Immature natural killer cell (primary cell): Measurements from ENCODE around the gene RORC. TPM values are rescaled to one million over a fixed set of nuclear protein-coding genes. Genes with fewer than 3 reads are reported as not detected.

Source experiments
- DNase-seq, 3 donors: peaks; one replicate each; pipeline ENCODE4 v3.0.0; 2022; ENCODE audit warnings: mixed read lengths in 1 of 3
- H3K27ac Mint-ChIP-seq, 6 donors: one replicate each; pipeline ENCODE4 v1.8.0; 2020; ENCODE audit warnings: mixed read lengths in 6 of 6, mild to moderate bottlenecking in 5 of 6, inconsistent platforms in 4 of 6, moderate library complexity in 3 of 6
- H3K27me3 Mint-ChIP-seq, 3 donors: one replicate each; pipeline ENCODE4 v1.8.0; 2020 to 2021; ENCODE audit warnings: low read depth in 3 of 3, mild to moderate bottlenecking in 3 of 3, mixed read lengths in 3 of 3, moderate library complexity in 3 of 3, inconsistent platforms in 1 of 3
- H3K36me3 Mint-ChIP-seq, 3 donors: one replicate each; pipeline ENCODE4 v1.8.0; 2020; ENCODE audit warnings: mixed read lengths in 3 of 3, inconsistent platforms in 2 of 3, mild to moderate bottlenecking in 2 of 3
- H3K4me1 Mint-ChIP-seq, 2 donors: one replicate each; pipeline ENCODE4 v1.8.0; 2020; ENCODE audit warnings: inconsistent platforms in 2 of 2, mild to moderate bottlenecking in 2 of 2, mixed read lengths in 2 of 2, moderate library complexity in 1 of 2
- H3K4me3 Mint-ChIP-seq, 5 donors: one replicate each; pipeline ENCODE4 v1.8.0; 2020; ENCODE audit warnings: mild to moderate bottlenecking in 5 of 5, mixed read lengths in 5 of 5, inconsistent platforms in 3 of 5, moderate library complexity in 3 of 5
- H3K9me3 Mint-ChIP-seq, 6 donors: one replicate each; pipeline ENCODE4 v1.8.0; 2020; ENCODE audit warnings: mild to moderate bottlenecking in 6 of 6, mixed read lengths in 6 of 6, inconsistent platforms in 4 of 6, moderate library complexity in 3 of 6
- polyA plus RNA-seq, 3 donors: library from polyadenylated mRNA; unstranded; fragments of 300-500 nt; fragmentation: Illumina TruSeq; gene quantifications; one replicate each; pipeline ENCODE4 v1.2.3, GENCODE V29; 2021

RORC gene
- polyA plus RNA-seq, 3 donors from 2014 or later: 0.40 to 1.6 (median 1.4) TPM

GRCh38 chr1:151803915-151804314 is 27.7 kb downstream of the RORC start:
- Mint-ChIP-seq H3K36me3 (no peaks in the 10 kb centered on the region), H3K27ac (no peak overlapping the region), H3K27me3 (peaks cover 0 to 3% (median 2%) of the 10 kb centered on the region in 3 donors), H3K4me3 (no peak overlapping the region), H3K9me3 (no peaks in the 10 kb centered on the region), H3K4me1 (peaks cover 8 to 11% of the 10 kb centered on the region in 2 donors)
- DNase-seq: no peak

GRCh38 chr1:151803164-151803563 is 28.4 kb downstream of the RORC start:
- H3K4me3 Mint-ChIP-seq: no peak overlapping the region
- H3K9me3 Mint-ChIP-seq: no peaks in the 10 kb centered on the region
- H3K27ac Mint-ChIP-seq: no peak overlapping the region
- H3K4me1 Mint-ChIP-seq: peaks cover 8 to 11% of the 10 kb centered on the region in 2 donors
- H3K27me3 Mint-ChIP-seq: peaks cover 0 to 3% (median 2%) of the 10 kb centered on the region in 3 donors
- no peak for DNase-seq
- H3K36me3 Mint-ChIP-seq: no peaks in the 10 kb centered on the region

GRCh38 chr1:151802372-151802771 is 29.2 kb downstream of the RORC start:
- no peaks in the 10 kb centered on the region for H3K9me3 Mint-ChIP-seq
- no peak overlapping the region for H3K27ac Mint-ChIP-seq
- no peak overlapping the region for H3K4me3 Mint-ChIP-seq
- H3K4me1 Mint-ChIP-seq: peaks cover 8 to 11% of the 10 kb centered on the region in 2 donors
- DNase-seq: no peak
- H3K36me3 Mint-ChIP-seq: no peaks in the 10 kb centered on the region
- peaks cover 0 to 3% (median 0%) of the 10 kb centered on the region in 3 donors for H3K27me3 Mint-ChIP-seq

GRCh38 chr1:151801846-151802245 is 29.8 kb downstream of the RORC start:
- Mint-ChIP-seq H3K4me1 (peaks cover 8 to 11% of the 10 kb centered on the region in 2 donors), H3K4me3 (no peak overlapping the region), H3K9me3 (no peaks in the 10 kb centered on the region), H3K27ac (no peak overlapping the region), H3K36me3 (peaks cover 0 to under 1% (median 0%) of the 10 kb centered on the region in 3 donors), H3K27me3 (peaks cover 0 to 3% (median 1%) of the 10 kb centered on the region in 3 donors)
- no peak for DNase-seq

- Mint-ChIP-seq H3K9me3 (no peaks in the 10 kb centered on the region), H3K4me1 (peaks cover 8 to 11% of the 10 kb centered on the region in 2 donors), H3K27ac (no peak overlapping the region), H3K4me3 (no peak overlapping the region), H3K36me3 (peaks cover 0 to 5% (median 0%) of the 10 kb centered on the region in 3 donors), H3K27me3 (peaks cover 0 to 3% (median 1%) of the 10 kb centered on the region in 3 donors)
- no peak for DNase-seq
Measured at GRCh38 chr1:151801310-151801820, 30.2 kb downstream of the RORC start.

- H3K36me3 Mint-ChIP-seq: peaks cover 0 to 6% (median 0%) of the 10 kb centered on the region in 3 donors
- H3K9me3 Mint-ChIP-seq: no peaks in the 10 kb centered on the region
- no peak overlapping the region for H3K4me3 Mint-ChIP-seq
- peaks cover 8 to 11% of the 10 kb centered on the region in 2 donors for H3K4me1 Mint-ChIP-seq
- peaks cover 0 to 3% (median 1%) of the 10 kb centered on the region in 3 donors for H3K27me3 Mint-ChIP-seq
- no peak for DNase-seq
- peak overlapping the region in 2 of 6 donors; percentile 5 to 40 for H3K27ac Mint-ChIP-seq
Measured at GRCh38 chr1:151800830-151801229, 30.8 kb downstream of the RORC start.

- H3K36me3 Mint-ChIP-seq: peaks cover 0 to 7% (median 2%) of the 10 kb centered on the region in 3 donors
- no peak overlapping the region for H3K27ac Mint-ChIP-seq
- DNase-seq: no peak
- H3K27me3 Mint-ChIP-seq: peaks cover 0 to 3% (median 1%) of the 10 kb centered on the region in 3 donors
- no peaks in the 10 kb centered on the region for H3K9me3 Mint-ChIP-seq
- H3K4me3 Mint-ChIP-seq: no peak overlapping the region
- peaks cover 8 to 11% of the 10 kb centered on the region in 2 donors for H3K4me1 Mint-ChIP-seq
Measured at GRCh38 chr1:151799179-151800022, 32.2 kb downstream of the RORC start.

GRCh38 chr1:151798571-151798970 is 33.0 kb downstream of the RORC start:
- peaks cover 8 to 11% of the 10 kb centered on the region in 2 donors for H3K4me1 Mint-ChIP-seq
- H3K4me3 Mint-ChIP-seq: no peak overlapping the region
- no peak for DNase-seq
- peaks cover 0 to 3% (median 1%) of the 10 kb centered on the region in 3 donors for H3K27me3 Mint-ChIP-seq
- H3K27ac Mint-ChIP-seq: no peak overlapping the region
- no peaks in the 10 kb centered on the region for H3K9me3 Mint-ChIP-seq
- H3K36me3 Mint-ChIP-seq: peaks cover 0 to 10% (median 5%) of the 10 kb centered on the region in 3 donors

GRCh38 chr1:151790940-151791651 is 40.5 kb downstream of the RORC start:
- Mint-ChIP-seq H3K27me3 (peaks cover 6 to 12% (median 8%) of the 10 kb centered on the region in 3 donors), H3K36me3 (peaks cover 0 to 5% (median 4%) of the 10 kb centered on the region in 3 donors), H3K4me1 (peaks cover 32 to 35% of the 10 kb centered on the region in 2 donors), H3K9me3 (no peaks in the 10 kb centered on the region), H3K27ac (peak overlapping the region; percentile 83 to 94 (median 86)), H3K4me3 (peak overlapping the region; percentile 95 to 98 (median 97))
- no peak for DNase-seq

GRCh38 chr1:151790071-151790939 is 41.3 kb downstream of the RORC start, which contains the start of gene TDRKH:
TDRKH (minus strand) TSS chr1:151790500; CDS start chr1:151783022, 7,478 bp downstream.
- H3K4me3 Mint-ChIP-seq: peak within 1 kb of the TSS; percentile 95 to 98 (median 97)
- H3K36me3 Mint-ChIP-seq: peaks cover 0 to 5% (median 4%) of the 10 kb centered on the region in 3 donors
- H3K27ac Mint-ChIP-seq: peak within 1 kb of the TSS; percentile 83 to 94 (median 86)
- H3K27me3 Mint-ChIP-seq: peaks cover 6 to 12% (median 8%) of the 10 kb centered on the region in 3 donors
- no peaks in the 10 kb centered on the region for H3K9me3 Mint-ChIP-seq
- DNase-seq: peak; percentile 98 to 99 (median 98)
- peaks cover 32 to 35% of the 10 kb centered on the region in 2 donors for H3K4me1 Mint-ChIP-seq

- peaks cover 6 to 12% (median 8%) of the 10 kb centered on the region in 3 donors for H3K27me3 Mint-ChIP-seq
- no peaks in the 10 kb centered on the region for H3K9me3 Mint-ChIP-seq
- H3K4me1 Mint-ChIP-seq: peaks cover 32 to 35% of the 10 kb centered on the region in 2 donors
- no peak overlapping the region for H3K4me3 Mint-ChIP-seq
- DNase-seq: no peak
- H3K27ac Mint-ChIP-seq: no peak overlapping the region
- H3K36me3 Mint-ChIP-seq: no peaks in the 10 kb centered on the region
Measured at GRCh38 chr1:151787689-151788088, 43.9 kb downstream of the RORC start.

- Mint-ChIP-seq H3K4me3 (no peak overlapping the region), H3K36me3 (peaks cover 10 to 24% (median 11%) of the 10 kb centered on the region in 3 donors), H3K9me3 (no peaks in the 10 kb centered on the region), H3K4me1 (peaks cover 0 to 2% of the 10 kb centered on the region in 2 donors), H3K27ac (no peak overlapping the region), H3K27me3 (peaks cover 0 to 3% (median 0%) of the 10 kb centered on the region in 3 donors)
- DNase-seq: no peak
Measured at GRCh38 chr1:151783796-151784195, 47.8 kb downstream of the RORC start.

- Mint-ChIP-seq H3K27me3 (peaks cover 0 to 3% (median 0%) of the 10 kb centered on the region in 3 donors), H3K4me1 (no peaks in the 10 kb centered on the region), H3K4me3 (no peak overlapping the region), H3K9me3 (no peaks in the 10 kb centered on the region), H3K36me3 (peaks cover 17 to 32% (median 18%) of the 10 kb centered on the region in 3 donors), H3K27ac (no peak overlapping the region)
- no peak for DNase-seq
Measured at GRCh38 chr1:151782741-151783140, 48.9 kb downstream of the RORC start.
